ENCODE data around the gene MAFF. TPM values are rescaled to one million over a fixed set of nuclear protein-coding genes. Genes with fewer than 3 reads are reported as not detected.

Gene MAFF
- total and polyA plus RNA-seq, 9 of the 15 experiments (the other 6 are each of a cell fraction or from before 2014, with no cell fraction given) = 0.51 to 8.0 (median 5.4) TPM

- WGBS (ENCODE audit: insufficient coverage, low coverage, missing lambda C conversion rate) = 64% methylated on average over 18 of the region's 20 CpGs
- CTCF ChIA-PET (ENCODE audit: low intra/inter-chr PET ratio) = no interaction called here
- TF ChIP-seq SMC3 (conservative IDR thresholded peaks at IDR 0.05; ENCODE audit: insufficient read depth, low read depth, low read length) (peak; percentile 40; the same call in 1 of the 2 replicates), RAD21 (CRISPR knock-in tag; conservative IDR thresholded peaks at IDR 0.05 in 1 of 2, IDR thresholded peaks at IDR 0.05 in 1 of 2) (peak in 1 of 2 experiments; percentile 58; a peak in 2 of 4 replicates), ZNF143 (CRISPR knock-in tag; IDR thresholded peaks at IDR 0.05) (no peak), ZBTB1 (CRISPR knock-in tag; IDR thresholded peaks at IDR 0.05; ENCODE audit: borderline replicate concordance, low read depth) (no peak), GATAD2B (IDR thresholded peaks at IDR 0.05; ENCODE audit: borderline replicate concordance) (no peak), REST (IDR thresholded peaks at IDR 0.05; ENCODE audit: borderline replicate concordance) (peak; percentile 57; the same call in 1 of the 2 replicates), REST (CRISPR knock-in tag; IDR thresholded peaks at IDR 0.05; ENCODE audit: low read depth) (no peak), SMAD1 (IDR thresholded peaks at IDR 0.05; ENCODE audit: low read depth, low read length, partially characterized antibody) (no peak)
- TF ChIP-seq, protein P1, sequence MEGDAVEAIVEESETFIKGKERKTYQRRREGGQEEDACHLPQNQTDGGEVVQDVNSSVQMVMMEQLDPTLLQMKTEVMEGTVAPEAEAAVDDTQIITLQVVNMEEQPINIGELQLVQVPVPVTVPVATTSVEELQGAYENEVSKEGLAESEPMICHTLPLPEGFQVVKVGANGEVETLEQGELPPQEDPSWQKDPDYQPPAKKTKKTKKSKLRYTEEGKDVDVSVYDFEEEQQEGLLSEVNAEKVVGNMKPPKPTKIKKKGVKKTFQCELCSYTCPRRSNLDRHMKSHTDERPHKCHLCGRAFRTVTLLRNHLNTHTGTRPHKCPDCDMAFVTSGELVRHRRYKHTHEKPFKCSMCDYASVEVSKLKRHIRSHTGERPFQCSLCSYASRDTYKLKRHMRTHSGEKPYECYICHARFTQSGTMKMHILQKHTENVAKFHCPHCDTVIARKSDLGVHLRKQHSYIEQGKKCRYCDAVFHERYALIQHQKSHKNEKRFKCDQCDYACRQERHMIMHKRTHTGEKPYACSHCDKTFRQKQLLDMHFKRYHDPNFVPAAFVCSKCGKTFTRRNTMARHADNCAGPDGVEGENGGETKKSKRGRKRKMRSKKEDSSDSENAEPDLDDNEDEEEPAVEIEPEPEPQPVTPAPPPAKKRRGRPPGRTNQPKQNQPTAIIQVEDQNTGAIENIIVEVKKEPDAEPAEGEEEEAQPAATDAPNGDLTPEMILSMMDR (IDR thresholded peaks at IDR 0.05 in 2 of 3, conservative IDR thresholded peaks at IDR 0.05 in 1 of 3; ENCODE audit: insufficient read depth in 2 of 3, low read depth in 1 of 3, low read length in 3 of 3) = peak; percentile 62 to 73 (median 66)
- Histone ChIP-seq H3K4me2 (ENCODE audit: insufficient read depth, low read length) (no peak overlapping the region), H2AFZ (ENCODE audit: low read depth, low read length) (no peak overlapping the region), H4K20me1 (replicated peaks; ENCODE audit: control insufficient read depth, insufficient read depth, low read length) (no peaks in the 10 kb centered on the region), H3K4me1 (replicated peaks in 1 of 2; ENCODE audit: control insufficient read depth in 2 of 2, insufficient read depth in 2 of 2, low read length in 2 of 2) (peaks cover 25 to 36% of the 10 kb centered on the region in 2 experiments), H3K4me3 (no peak overlapping the region), H3K9me3 (replicated peaks; ENCODE audit: control insufficient read depth, insufficient read depth, low read depth, low read length) (no peaks in the 10 kb centered on the region), H3K79me2 (ENCODE audit: control insufficient read depth, insufficient read depth, low read length) (peaks cover 46% of the 10 kb centered on the region), H3K27me3 (ENCODE audit: control insufficient read depth in 2 of 2, insufficient read depth in 2 of 2, low read length in 2 of 2) (no peaks in the 10 kb centered on the region), H3K36me3 (ENCODE audit: control insufficient read depth, insufficient read depth, low read length) (peaks cover 16% of the 10 kb centered on the region; the same call in 2 of the 3 replicates), H3K27ac (ENCODE audit: extremely low read depth, low read depth, low read length) (no peak overlapping the region), H3K9me1 (ENCODE audit: control insufficient read depth, insufficient read depth, low read length) (no peaks in the 10 kb centered on the region), H3K9ac (ENCODE audit: insufficient read depth in 1 of 2, low read depth in 2 of 2, low read length in 2 of 2) (peak overlapping the region in 1 of 2 experiments; percentile 27; a peak in 1 of 4 replicates)
- FAIRE-seq (peak; percentile 40), DNase-seq (ENCODE audit: extremely low read depth in 1 of 4, low spot score in 3 of 4) (peak; percentile 33 to 57 (median 46)), ATAC-seq (peak; percentile 87)
- intact Hi-C loops (cut with micrococcal nuclease) = loop anchor here (10.0 kb wide), 1 partner anchor 93 kb away; no protein-coding TSS in a partner anchor
- POLR2A ChIA-PET = interaction anchor here (0.6 kb wide), 1 partner anchor 395 kb away, joined by 3 read pairs; no protein-coding TSS in a partner anchor
- in situ Hi-C loops (cut with MboI) = no loop called here
- no TSS peak for BruUV-seq (replicated peaks)
These were observed 60.4 kb downstream of the MAFF start for GRCh38 chr22:38262051-38262795.
